ENCODE data around the gene PRR36.

Gene PRR36

GRCh38 chr19:7921967-7922835 is 48.0 kb upstream of the PRR36 start:
- peaks cover 23 to 34% of the 10 kb centered on the region in 2 donors for H3K4me1 ChIP-seq (ENCODE audit: control insufficient read depth in 2 of 2, insufficient read depth in 1 of 2, low read depth in 1 of 2, low read length in 2 of 2)
- H2BK5ac ChIP-seq (ENCODE audit: low read length) = no peak overlapping the region
- peak overlapping the region; percentile 51 for H3K9ac ChIP-seq (ENCODE audit: low read depth, low read length, poor library complexity)
- no peak overlapping the region for H2BK120ac ChIP-seq (ENCODE audit: low read depth, low read length)
- H3K14ac ChIP-seq (ENCODE audit: low read length) = no peak overlapping the region
- H2BK15ac ChIP-seq (ENCODE audit: low read length) = no peak overlapping the region
- H4K91ac ChIP-seq (ENCODE audit: low read depth, low read length, poor library complexity) = no peak overlapping the region
- no peak for DNase-seq (ENCODE audit: low spot score)
- no peak overlapping the region for H3K18ac ChIP-seq (ENCODE audit: low read length)
- H2AK5ac ChIP-seq (ENCODE audit: low read depth, low read length) = peak overlapping the region; percentile 74
- peak overlapping the region; percentile 25 for H3K23ac ChIP-seq (ENCODE audit: low read depth, low read length, poor library complexity)
- H3K79me1 ChIP-seq (ENCODE audit: low read depth, low read length) = peaks cover 22% of the 10 kb centered on the region
- peaks cover 4 to 17% (median 5%) of the 10 kb centered on the region in 3 experiments for H3K27me3 ChIP-seq (ENCODE audit: control insufficient read depth in 3 of 3, insufficient read depth in 3 of 3, low read depth in 1 of 3, low read length in 3 of 3)
- H3K4ac ChIP-seq (ENCODE audit: low read length) = no peak overlapping the region
- WGBS, 2 donors (ENCODE audit: extremely low coverage in 2 of 2, insufficient read length in 2 of 2, insufficient replicate concordance in 1 of 2) = no CpG with 5 or more reads among the region's 31 CpGs
- H3K4me3 ChIP-seq (ENCODE audit: low read length in 2 of 2) = peak overlapping the region in 1 of 2 donors; percentile 62
- H2BK12ac ChIP-seq (ENCODE audit: low read length) = peak overlapping the region; percentile 41
- no peak overlapping the region for H3K27ac ChIP-seq (replicated peaks; ENCODE audit: low read length)
- H3K9me3 ChIP-seq (replicated peaks in 1 of 2; ENCODE audit: control insufficient read depth in 2 of 2, insufficient read depth in 1 of 2, low read depth in 1 of 2, low read length in 2 of 2) = no peaks in the 10 kb centered on the region
- H2AFZ ChIP-seq (ENCODE audit: low read length) = no peak overlapping the region
- H3K36me3 ChIP-seq (replicated peaks in 1 of 2; ENCODE audit: control insufficient read depth in 2 of 2, insufficient read depth in 2 of 2, low read length in 2 of 2) = peaks cover 23 to 36% of the 10 kb centered on the region in 2 donors
- H4K8ac ChIP-seq (ENCODE audit: low read depth, low read length) = no peak overlapping the region
- H3K4me2 ChIP-seq (ENCODE audit: insufficient read depth, low read length, poor library complexity, severe bottlenecking) = no peak overlapping the region

- Histone ChIP-seq H3K23ac (ENCODE audit: low read depth, low read length, poor library complexity) (peak overlapping the region; percentile 25), H3K9me3 (replicated peaks in 1 of 2; ENCODE audit: control insufficient read depth in 2 of 2, insufficient read depth in 1 of 2, low read depth in 1 of 2, low read length in 2 of 2) (no peaks in the 10 kb centered on the region), H2BK15ac (ENCODE audit: low read length) (no peak overlapping the region), H3K4ac (ENCODE audit: low read length) (no peak overlapping the region), H3K79me1 (ENCODE audit: low read depth, low read length) (peaks cover 22% of the 10 kb centered on the region), H3K27me3 (ENCODE audit: control insufficient read depth in 3 of 3, insufficient read depth in 3 of 3, low read depth in 1 of 3, low read length in 3 of 3) (peaks cover 12 to 24% (median 13%) of the 10 kb centered on the region in 3 experiments), H3K4me3 (ENCODE audit: low read length in 2 of 2) (peak overlapping the region; percentile 62 to 81), H3K9ac (ENCODE audit: low read depth, low read length, poor library complexity) (peak overlapping the region; percentile 76), H4K8ac (ENCODE audit: low read depth, low read length) (no peak overlapping the region), H3K36me3 (replicated peaks in 1 of 2; ENCODE audit: control insufficient read depth in 2 of 2, insufficient read depth in 2 of 2, low read length in 2 of 2) (peaks cover 23 to 29% of the 10 kb centered on the region in 2 donors), H4K91ac (ENCODE audit: low read depth, low read length, poor library complexity) (no peak overlapping the region), H3K14ac (ENCODE audit: low read length) (peak overlapping the region; percentile 15), H3K18ac (ENCODE audit: low read length) (peak overlapping the region; percentile 84), H2BK120ac (ENCODE audit: low read depth, low read length) (no peak overlapping the region), H2BK12ac (ENCODE audit: low read length) (no peak overlapping the region), H2AK5ac (ENCODE audit: low read depth, low read length) (peak overlapping the region; percentile 93), H3K4me1 (ENCODE audit: control insufficient read depth in 2 of 2, insufficient read depth in 1 of 2, low read depth in 1 of 2, low read length in 2 of 2) (peaks cover 23 to 32% of the 10 kb centered on the region in 2 donors), H3K4me2 (ENCODE audit: insufficient read depth, low read length, poor library complexity, severe bottlenecking) (peak overlapping the region; percentile 75), H2BK5ac (ENCODE audit: low read length) (peak overlapping the region; percentile 20), H3K27ac (replicated peaks; ENCODE audit: low read length) (peak overlapping the region; percentile 84), H2AFZ (ENCODE audit: low read length) (peak overlapping the region; percentile 44)
- no peak for DNase-seq (ENCODE audit: low spot score)
- WGBS, 2 donors (ENCODE audit: extremely low coverage in 2 of 2, insufficient read length in 2 of 2, insufficient replicate concordance in 1 of 2) = no CpG with 5 or more reads among the region's 17 CpGs
Observed at GRCh38 chr19:7921302-7921966, 47.2 kb upstream of the PRR36 start.

- Histone ChIP-seq H3K27ac (replicated peaks; ENCODE audit: low read length) (peak overlapping the region; percentile 96), H3K9me3 (replicated peaks in 1 of 2; ENCODE audit: control insufficient read depth in 2 of 2, insufficient read depth in 1 of 2, low read depth in 1 of 2, low read length in 2 of 2) (no peaks in the 10 kb centered on the region), H2BK5ac (ENCODE audit: low read length) (peak overlapping the region; percentile 87), H3K4ac (ENCODE audit: low read length) (no peak overlapping the region), H2AFZ (ENCODE audit: low read length) (peak overlapping the region; percentile 95), H2AK5ac (ENCODE audit: low read depth, low read length) (peak overlapping the region; percentile 93), H3K23ac (ENCODE audit: low read depth, low read length, poor library complexity) (peak overlapping the region; percentile 80), H3K4me2 (ENCODE audit: insufficient read depth, low read length, poor library complexity, severe bottlenecking) (peak overlapping the region; percentile 75), H3K27me3 (ENCODE audit: control insufficient read depth in 3 of 3, insufficient read depth in 3 of 3, low read depth in 1 of 3, low read length in 3 of 3) (peaks cover 17 to 31% (median 18%) of the 10 kb centered on the region in 3 experiments), H3K14ac (ENCODE audit: low read length) (peak overlapping the region; percentile 15), H3K4me3 (ENCODE audit: low read length in 2 of 2) (peak overlapping the region; percentile 64 to 98), H3K4me1 (ENCODE audit: control insufficient read depth in 2 of 2, insufficient read depth in 1 of 2, low read depth in 1 of 2, low read length in 2 of 2) (peaks cover 22 to 29% of the 10 kb centered on the region in 2 donors), H3K9ac (ENCODE audit: low read depth, low read length, poor library complexity) (peak overlapping the region; percentile 92), H2BK15ac (ENCODE audit: low read length) (peak overlapping the region; percentile 95), H2BK12ac (ENCODE audit: low read length) (no peak overlapping the region), H2BK120ac (ENCODE audit: low read depth, low read length) (no peak overlapping the region), H4K8ac (ENCODE audit: low read depth, low read length) (no peak overlapping the region), H3K36me3 (replicated peaks in 1 of 2; ENCODE audit: control insufficient read depth in 2 of 2, insufficient read depth in 2 of 2, low read length in 2 of 2) (peaks cover 23 to 29% of the 10 kb centered on the region in 2 donors), H3K18ac (ENCODE audit: low read length) (peak overlapping the region; percentile 96), H3K79me1 (ENCODE audit: low read depth, low read length) (peaks cover 22% of the 10 kb centered on the region), H4K91ac (ENCODE audit: low read depth, low read length, poor library complexity) (no peak overlapping the region)
- WGBS, 2 donors (ENCODE audit: extremely low coverage in 2 of 2, insufficient read length in 2 of 2, insufficient replicate concordance in 1 of 2) = no CpG with 5 or more reads among the region's 62 CpGs
- peak; percentile 95 for DNase-seq (ENCODE audit: low spot score)
Observed at GRCh38 chr19:7920519-7921301, 46.5 kb upstream of the PRR36 start.
